ENCODE results near the gene HUS1B. TPM values are rescaled to one million over a fixed set of nuclear protein-coding genes. Genes with fewer than 3 reads are reported as not detected.

The HUS1B gene
- total RNA-seq, 1 experiment from 2014 or later: 0.94 TPM

DNA sequence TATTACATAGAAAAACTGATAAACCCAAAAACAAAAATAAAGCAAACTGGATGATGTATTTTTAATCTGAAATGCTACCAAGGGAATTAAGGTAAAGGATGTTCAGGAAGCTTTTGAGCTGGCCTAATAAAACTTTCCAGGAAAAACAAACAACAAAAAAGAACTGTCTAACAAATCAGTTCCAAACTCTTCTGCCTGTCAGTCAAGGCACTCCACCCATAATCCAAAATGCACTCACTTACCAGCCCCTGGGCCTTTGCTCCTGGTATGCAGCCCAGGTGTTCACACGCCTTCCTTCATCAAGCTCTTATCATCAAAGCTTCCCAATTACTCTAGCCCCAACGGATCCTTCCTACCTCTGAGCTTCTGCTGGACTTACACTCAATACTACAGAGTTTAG lies 32.3 kb upstream of the HUS1B start:
- Histone ChIP-seq H3K27me3 (ENCODE audit: insufficient read depth, low read depth) (no peaks in the 10 kb centered on the region), H3K27ac (no peak overlapping the region), H4K20me1 (ENCODE audit: insufficient read depth) (peaks cover 7% of the 10 kb centered on the region; the same call in 1 of the 2 replicates), H3K4me1 (replicated peaks; ENCODE audit: insufficient read depth) (peaks cover 6% of the 10 kb centered on the region; the same call in 1 of the 2 replicates), H3K4me2 (no peak overlapping the region), H3K36me3 (ENCODE audit: low read depth) (no peaks in the 10 kb centered on the region), H3K9me3 (ENCODE audit: insufficient read depth, low read depth) (no peaks in the 10 kb centered on the region), H3F3A (ENCODE audit: insufficient read depth, low read depth) (no peaks in the 10 kb centered on the region), H2AFZ (no peak overlapping the region), H3K4me3 (no peak overlapping the region), H3K79me2 (ENCODE audit: low read depth) (peaks cover 47% of the 10 kb centered on the region), H3K9me2 (ENCODE audit: insufficient read depth) (no peaks in the 10 kb centered on the region)
- DNase-seq: no peak
- BruUV-seq (replicated peaks): no TSS peak
- intact Hi-C loops (cut with micrococcal nuclease; ENCODE audit: unreplicated experiment): no loop called here
- TF ChIP-seq EZH2 (IDR thresholded peaks at IDR 0.05; ENCODE audit: low read depth): no peak
- TF ChIP-seq, protein P1, sequence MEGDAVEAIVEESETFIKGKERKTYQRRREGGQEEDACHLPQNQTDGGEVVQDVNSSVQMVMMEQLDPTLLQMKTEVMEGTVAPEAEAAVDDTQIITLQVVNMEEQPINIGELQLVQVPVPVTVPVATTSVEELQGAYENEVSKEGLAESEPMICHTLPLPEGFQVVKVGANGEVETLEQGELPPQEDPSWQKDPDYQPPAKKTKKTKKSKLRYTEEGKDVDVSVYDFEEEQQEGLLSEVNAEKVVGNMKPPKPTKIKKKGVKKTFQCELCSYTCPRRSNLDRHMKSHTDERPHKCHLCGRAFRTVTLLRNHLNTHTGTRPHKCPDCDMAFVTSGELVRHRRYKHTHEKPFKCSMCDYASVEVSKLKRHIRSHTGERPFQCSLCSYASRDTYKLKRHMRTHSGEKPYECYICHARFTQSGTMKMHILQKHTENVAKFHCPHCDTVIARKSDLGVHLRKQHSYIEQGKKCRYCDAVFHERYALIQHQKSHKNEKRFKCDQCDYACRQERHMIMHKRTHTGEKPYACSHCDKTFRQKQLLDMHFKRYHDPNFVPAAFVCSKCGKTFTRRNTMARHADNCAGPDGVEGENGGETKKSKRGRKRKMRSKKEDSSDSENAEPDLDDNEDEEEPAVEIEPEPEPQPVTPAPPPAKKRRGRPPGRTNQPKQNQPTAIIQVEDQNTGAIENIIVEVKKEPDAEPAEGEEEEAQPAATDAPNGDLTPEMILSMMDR (conservative IDR thresholded peaks at IDR 0.05): no peak
- ChIA-PET CTCF (interaction anchor here (0.5 kb wide), 1 partner anchor 903 kb away, joined by 4 read pairs; no protein-coding TSS in a partner anchor), POLR2A (ENCODE audit: unreplicated experiment) (no interaction called here)

DNA sequence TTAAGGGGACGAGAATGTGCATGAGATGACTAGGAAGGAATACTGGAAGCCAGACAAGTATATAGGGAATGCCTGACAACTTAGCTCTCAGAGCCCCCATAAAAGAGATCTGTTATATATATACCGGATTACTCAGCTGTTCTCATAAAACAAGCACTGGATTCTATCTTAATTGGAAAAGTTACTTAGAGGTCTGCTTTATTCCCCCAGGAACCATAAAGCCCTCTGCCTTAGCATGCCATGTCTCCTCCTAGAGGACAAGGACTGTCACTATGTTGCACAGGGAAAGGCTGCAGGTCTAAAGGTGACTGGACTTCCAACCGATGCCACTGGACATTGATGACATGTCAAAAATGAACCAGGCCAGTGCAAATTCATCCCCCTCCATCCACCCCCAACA lies 29.6 kb upstream of the HUS1B start:
- Histone ChIP-seq H3K36me3 (ENCODE audit: low read depth) (no peaks in the 10 kb centered on the region), H3K4me1 (replicated peaks; ENCODE audit: insufficient read depth) (peaks cover 1% of the 10 kb centered on the region; the same call in 1 of the 2 replicates), H3K27me3 (ENCODE audit: insufficient read depth, low read depth) (no peaks in the 10 kb centered on the region), H3K9me3 (ENCODE audit: insufficient read depth, low read depth) (no peaks in the 10 kb centered on the region), H3K4me3 (no peak overlapping the region), H3K4me2 (no peak overlapping the region), H4K20me1 (ENCODE audit: insufficient read depth) (peaks cover 4% of the 10 kb centered on the region; the same call in 1 of the 2 replicates), H3F3A (ENCODE audit: insufficient read depth, low read depth) (no peaks in the 10 kb centered on the region), H3K9me2 (ENCODE audit: insufficient read depth) (no peaks in the 10 kb centered on the region), H2AFZ (no peak overlapping the region), H3K79me2 (ENCODE audit: low read depth) (peaks cover 52% of the 10 kb centered on the region), H3K27ac (no peak overlapping the region)
- no peak for DNase-seq
- CTCF ChIA-PET: no interaction called here
- no TSS peak for BruUV-seq (replicated peaks)
- POLR2A ChIA-PET (ENCODE audit: unreplicated experiment): no interaction called here
- TF ChIP-seq EZH2 (IDR thresholded peaks at IDR 0.05; ENCODE audit: low read depth): no peak
- TF ChIP-seq, protein P1 (conservative IDR thresholded peaks at IDR 0.05): no peak
- intact Hi-C loops (cut with micrococcal nuclease; ENCODE audit: unreplicated experiment): no loop called here

DNA sequence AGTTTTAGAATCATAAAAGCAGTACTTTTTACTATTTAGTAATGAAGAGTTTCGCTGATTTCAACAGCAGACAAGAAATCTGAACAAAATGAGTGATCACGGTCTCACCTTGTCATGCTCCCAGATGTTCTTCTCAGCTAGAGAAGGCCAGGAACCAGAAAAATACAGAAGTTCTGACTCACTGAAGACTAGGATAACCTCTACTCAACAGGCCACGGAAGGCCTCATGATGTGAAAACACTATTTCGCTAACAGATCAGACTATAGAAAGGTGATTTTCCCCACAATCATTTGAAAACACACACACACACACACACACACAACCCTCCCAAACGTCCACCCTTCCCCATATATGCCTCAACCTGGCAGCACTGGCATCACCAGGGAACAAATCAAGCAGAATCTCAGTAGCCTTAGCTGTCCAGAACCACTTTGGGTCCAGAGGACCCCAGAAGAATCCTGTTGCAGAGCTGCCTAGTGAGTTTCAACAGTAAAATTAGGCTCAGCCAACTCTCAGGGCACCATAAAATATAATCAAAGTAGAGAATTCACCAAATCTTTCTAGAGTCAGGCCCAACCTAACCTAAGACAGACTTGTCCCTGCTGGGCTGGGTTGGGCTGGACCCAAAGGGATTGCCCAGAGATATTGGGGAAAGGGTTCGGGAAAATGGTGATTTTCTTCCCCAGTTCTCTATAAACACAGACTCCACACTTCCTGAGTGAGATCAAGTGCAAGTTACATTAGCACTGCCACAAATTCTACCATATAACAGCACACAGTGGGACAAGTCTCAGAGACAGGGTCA lies 28.1 kb upstream of the HUS1B start:
- H3F3A ChIP-seq (ENCODE audit: insufficient read depth, low read depth): no peaks in the 10 kb centered on the region
- no peak for DNase-seq
- intact Hi-C loops (cut with micrococcal nuclease; ENCODE audit: unreplicated experiment): no loop called here
- TF ChIP-seq, protein P1 (conservative IDR thresholded peaks at IDR 0.05): no peak
- TF ChIP-seq EZH2 (IDR thresholded peaks at IDR 0.05; ENCODE audit: low read depth): no peak
- no peaks in the 10 kb centered on the region for H3K4me1 ChIP-seq (replicated peaks; ENCODE audit: insufficient read depth)
- no peak overlapping the region for H3K4me2 ChIP-seq
- H3K9me2 ChIP-seq (ENCODE audit: insufficient read depth): no peaks in the 10 kb centered on the region
- H3K79me2 ChIP-seq (ENCODE audit: low read depth): peaks cover 42% of the 10 kb centered on the region
- no peaks in the 10 kb centered on the region for H3K9me3 ChIP-seq (ENCODE audit: insufficient read depth, low read depth)
- CTCF ChIA-PET: no interaction called here
- POLR2A ChIA-PET (ENCODE audit: unreplicated experiment): no interaction called here
- H4K20me1 ChIP-seq (ENCODE audit: insufficient read depth): 0 out of 2 replicates have a peak, but pooled peaks cover 3% of the 10 kb centered on the region
- no peaks in the 10 kb centered on the region for H3K36me3 ChIP-seq (ENCODE audit: low read depth)
- BruUV-seq (replicated peaks): no TSS peak
- no peak overlapping the region for H2AFZ ChIP-seq
- H3K27me3 ChIP-seq (ENCODE audit: insufficient read depth, low read depth): no peaks in the 10 kb centered on the region
- no peak overlapping the region for H3K4me3 ChIP-seq
- no peak overlapping the region for H3K27ac ChIP-seq
